Liver (tissue), 9 donors: ENCODE measurements around the gene DDX52. TPM values are rescaled to one million over a fixed set of nuclear protein-coding genes. Genes with fewer than 3 reads are reported as not detected.

Experiments
- DNase-seq: peaks from one replicate; pipeline ENCODE4 v3.0.0-alpha.2; 2017; ENCODE audit warnings: low spot score
- H3K27ac ChIP-seq, 2 donors: one replicate each; pipeline ENCODE4 v1.7.0; 2013; ENCODE audit warnings: inconsistent platforms in 2 of 2, low read length in 2 of 2, control low read depth in 1 of 2, low read depth in 1 of 2, mild to moderate bottlenecking in 1 of 2
- H3K27me3 ChIP-seq, 4 donors: one replicate each; pipeline versions ENCODE4 v1.6.1 to v1.7.0; 2013; ENCODE audit warnings: low read length in 3 of 4, inconsistent platforms in 1 of 4, mild to moderate bottlenecking in 1 of 4, moderate library complexity in 1 of 4; ENCODE audit not compliant: control insufficient read depth in 4 of 4, insufficient read depth in 4 of 4
- H3K36me3 ChIP-seq, 4 donors: one replicate each; pipeline versions ENCODE4 v1.6.1 to v1.7.0; 2013; ENCODE audit warnings: low read length in 3 of 4, mild to moderate bottlenecking in 3 of 4, low read depth in 1 of 4, moderate library complexity in 1 of 4; ENCODE audit not compliant: control insufficient read depth in 4 of 4, insufficient read depth in 3 of 4
- H3K4me1 ChIP-seq, 4 donors: one replicate each; pipeline versions ENCODE4 v1.6.1 to v1.7.0; 2013; ENCODE audit warnings: low read length in 3 of 4, mild to moderate bottlenecking in 3 of 4, moderate library complexity in 1 of 4; ENCODE audit not compliant: control insufficient read depth in 4 of 4, insufficient read depth in 4 of 4
- H3K4me3 ChIP-seq, 3 donors: one replicate each; pipeline versions ENCODE4 v1.6.1 to v1.7.0; 2013; ENCODE audit warnings: low read length in 3 of 3, control low read depth in 1 of 3, low read depth in 1 of 3, mild to moderate bottlenecking in 1 of 3
- H3K9ac ChIP-seq, 2 donors: one replicate each; pipeline ENCODE4 v1.7.0; 2013; ENCODE audit warnings: low read length in 2 of 2, mild to moderate bottlenecking in 2 of 2, moderate library complexity in 2 of 2, control low read depth in 1 of 2, low read depth in 1 of 2
- H3K9me3 ChIP-seq, 4 donors: one replicate each; pipeline versions ENCODE4 v1.6.1 to v1.7.0; 2013; ENCODE audit warnings: low read length in 3 of 4; ENCODE audit not compliant: control insufficient read depth in 4 of 4
- EGR1 ChIP-seq, 2 donors: IDR thresholded peaks; 2 replicates each; pipeline ENCODE4 v1.6.1; 2016 to 2018; ENCODE audit warnings: antibody characterized with exemption in 2 of 2, low read depth in 2 of 2
- FOXA1 ChIP-seq: IDR thresholded peaks from 2 replicates; pipeline ENCODE4 v1.6.1; 2016; ENCODE audit warnings: antibody characterized with exemption
- FOXA2 ChIP-seq: IDR thresholded peaks from 2 replicates; pipeline ENCODE4 v1.6.1; 2016; ENCODE audit warnings: antibody characterized with exemption
- GABPA ChIP-seq, 2 donors: IDR thresholded peaks in 1 of 2; conservative IDR thresholded peaks in 1 of 2; 2 replicates each; pipeline ENCODE4 v1.6.1; 2016; ENCODE audit warnings: antibody characterized with exemption in 2 of 2, mild to moderate bottlenecking in 1 of 2, moderate library complexity in 1 of 2
- HNF4A ChIP-seq, 2 donors: conservative IDR thresholded peaks; 2 replicates each; pipeline ENCODE4 v1.6.1; 2016; ENCODE audit warnings: antibody characterized with exemption in 2 of 2, mild to moderate bottlenecking in 2 of 2
- HNF4G ChIP-seq: IDR thresholded peaks from 2 replicates; pipeline ENCODE4 v1.6.1; 2016; ENCODE audit warnings: antibody characterized with exemption
- JUND ChIP-seq, 2 donors: IDR thresholded peaks; 2 replicates each; pipeline ENCODE4 v1.6.1; 2016; ENCODE audit warnings: antibody characterized with exemption in 2 of 2
- NR2F2 ChIP-seq: IDR thresholded peaks from 2 replicates; pipeline ENCODE4 v1.6.1; 2016; ENCODE audit warnings: antibody characterized with exemption
- RAD21 ChIP-seq, 2 donors: IDR thresholded peaks; 2 replicates each; pipeline ENCODE4 v1.6.1; 2016; ENCODE audit warnings: antibody characterized with exemption in 2 of 2, mild to moderate bottlenecking in 2 of 2
- REST ChIP-seq: IDR thresholded peaks from 2 replicates; pipeline ENCODE4 v1.6.1; 2016; ENCODE audit warnings: antibody characterized with exemption, mild to moderate bottlenecking
- RXRA ChIP-seq, 2 donors: IDR thresholded peaks; 2 replicates each; pipeline ENCODE4 v1.6.1; 2017 to 2018; ENCODE audit warnings: antibody characterized with exemption in 2 of 2, mild to moderate bottlenecking in 1 of 2
- SP1 ChIP-seq: IDR thresholded peaks from 2 replicates; pipeline ENCODE4 v1.6.1; 2018; ENCODE audit warnings: antibody characterized with exemption, mild to moderate bottlenecking
- TAF1 ChIP-seq: conservative IDR thresholded peaks from 2 replicates; pipeline ENCODE4 v1.6.1; 2016; ENCODE audit warnings: antibody characterized with exemption, mild to moderate bottlenecking
- YY1 ChIP-seq: IDR thresholded peaks from 2 replicates; pipeline ENCODE4 v1.6.1; 2016; ENCODE audit warnings: antibody characterized with exemption, mild to moderate bottlenecking
- WGBS: extraction: QIAGEN DNeasy Blood & Tissue Kit; methylation state at CpG from one replicate; pipeline ENCODE4 v1.1.7; 2013; 5-methylcytosine and 5-hydroxymethylcytosine counted together
- polyA plus RNA-seq, 2 donors: library from polyadenylated mRNA; stranded (reverse) in 1 of 2; unstranded in 1 of 2; fragments of 200-250 nt in 1 of 2; fragments of >200 nt in 1 of 2; fragmentation: Nextera tagmentation in 1 of 2; extraction: Ambion mirVana in 1 of 2; gene quantifications; one replicate each; pipeline versions ENCODE4 v1.2.1 to v1.2.3, GENCODE V29; 2013 to 2015
- total RNA-seq, 2 donors: library from RNA; depleted of rRNA; stranded (reverse); fragments of >200 nt; gene quantifications; one replicate each; pipeline ENCODE4 v1.2.3, GENCODE V29; 2014
- TF ChIP-seq, protein P1 (sequence below): fragments of 150-350 bp; IDR thresholded peaks from 2 replicates; pipeline ENCODE4 v1.5.1; 2017; ENCODE audit warnings: improper control_type of control experiment, low read depth, low read length; ENCODE audit not compliant: missing input control
- TF ChIP-seq, protein P2 (sequence below): IDR thresholded peaks from 2 replicates; pipeline ENCODE4 v1.6.1; 2016; ENCODE audit warnings: antibody characterized with exemption
- TF ChIP-seq, protein P3 (sequence below): IDR thresholded peaks from 2 replicates; pipeline ENCODE4 v1.6.1; 2016; ENCODE audit warnings: antibody characterized with exemption
- donor health status: healthy.
- donor health status: healthy.
- donor health status: healthy.
- donor health status: healthy.
- donor health status: healthy.

Gene DDX52
- total and polyA plus RNA-seq, 4 donors: 4.6 to 14.1 (median 11.6) TPM

GRCh38 chr17:37667039-37667438, 23.8 kb upstream of the DDX52 start:
- DNase-seq: no peak
- no peak overlapping the region for H3K27ac ChIP-seq
- H3K9me3 ChIP-seq: no peaks in the 10 kb centered on the region
- no peak for TF ChIP-seq HNF4G
- WGBS: 85% methylated on average over 1 of the region's 1 CpG
- peaks cover 0 to 2% (median 0%) of the 10 kb centered on the region in 4 donors for H3K4me1 ChIP-seq
- no peaks in the 10 kb centered on the region for H3K27me3 ChIP-seq
- no peak overlapping the region for H3K4me3 ChIP-seq
- no peak overlapping the region for H3K9ac ChIP-seq
- H3K36me3 ChIP-seq: no peaks in the 10 kb centered on the region

DNA sequence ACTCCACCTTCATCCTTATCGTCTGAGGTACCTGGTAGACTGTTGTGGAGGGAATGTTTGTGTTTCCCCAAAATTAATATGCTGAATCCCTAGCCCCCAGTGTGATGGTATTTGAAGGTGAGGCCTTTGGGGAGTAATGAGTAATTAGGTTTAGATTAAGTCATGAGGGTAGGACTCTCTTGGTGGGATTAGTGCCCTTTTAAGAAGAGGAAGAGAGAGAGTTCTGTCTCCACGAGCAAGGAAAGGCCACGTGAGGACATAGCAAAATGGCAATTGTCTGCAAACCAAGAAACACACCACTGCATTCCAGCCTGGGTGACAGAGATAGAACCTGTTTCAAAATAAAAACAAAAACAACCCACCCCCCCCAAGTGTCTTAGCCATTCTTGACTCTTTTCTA, 21.0 kb upstream of the DDX52 start:
- no peak overlapping the region for H3K9ac ChIP-seq
- peaks cover 0 to 2% (median 0%) of the 10 kb centered on the region in 4 donors for H3K4me1 ChIP-seq
- 92% methylated on average over 3 of the region's 3 CpGs for WGBS
- H3K36me3 ChIP-seq: no peaks in the 10 kb centered on the region
- no peaks in the 10 kb centered on the region for H3K9me3 ChIP-seq
- TF ChIP-seq GABPA (IDR thresholded peaks at IDR 0.05 in 1 of 2, conservative IDR thresholded peaks at IDR 0.05 in 1 of 2) (no peak), YY1 (no peak), EGR1 (IDR thresholded peaks at IDR 0.05; ENCODE audit: low read depth in 2 of 2) (no peak), FOXA1 (no peak), RXRA (IDR thresholded peaks at IDR 0.05) (no peak), REST (no peak), FOXA2 (no peak), TAF1 (no peak), NR2F2 (no peak), HNF4G (no peak), RAD21 (IDR thresholded peaks at IDR 0.05) (no peak), HNF4A (conservative IDR thresholded peaks at IDR 0.05) (no peak), JUND (IDR thresholded peaks at IDR 0.05) (no peak), SP1 (no peak)
- TF ChIP-seq, protein P1, sequence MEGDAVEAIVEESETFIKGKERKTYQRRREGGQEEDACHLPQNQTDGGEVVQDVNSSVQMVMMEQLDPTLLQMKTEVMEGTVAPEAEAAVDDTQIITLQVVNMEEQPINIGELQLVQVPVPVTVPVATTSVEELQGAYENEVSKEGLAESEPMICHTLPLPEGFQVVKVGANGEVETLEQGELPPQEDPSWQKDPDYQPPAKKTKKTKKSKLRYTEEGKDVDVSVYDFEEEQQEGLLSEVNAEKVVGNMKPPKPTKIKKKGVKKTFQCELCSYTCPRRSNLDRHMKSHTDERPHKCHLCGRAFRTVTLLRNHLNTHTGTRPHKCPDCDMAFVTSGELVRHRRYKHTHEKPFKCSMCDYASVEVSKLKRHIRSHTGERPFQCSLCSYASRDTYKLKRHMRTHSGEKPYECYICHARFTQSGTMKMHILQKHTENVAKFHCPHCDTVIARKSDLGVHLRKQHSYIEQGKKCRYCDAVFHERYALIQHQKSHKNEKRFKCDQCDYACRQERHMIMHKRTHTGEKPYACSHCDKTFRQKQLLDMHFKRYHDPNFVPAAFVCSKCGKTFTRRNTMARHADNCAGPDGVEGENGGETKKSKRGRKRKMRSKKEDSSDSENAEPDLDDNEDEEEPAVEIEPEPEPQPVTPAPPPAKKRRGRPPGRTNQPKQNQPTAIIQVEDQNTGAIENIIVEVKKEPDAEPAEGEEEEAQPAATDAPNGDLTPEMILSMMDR: no peak
- TF ChIP-seq, protein P2, sequence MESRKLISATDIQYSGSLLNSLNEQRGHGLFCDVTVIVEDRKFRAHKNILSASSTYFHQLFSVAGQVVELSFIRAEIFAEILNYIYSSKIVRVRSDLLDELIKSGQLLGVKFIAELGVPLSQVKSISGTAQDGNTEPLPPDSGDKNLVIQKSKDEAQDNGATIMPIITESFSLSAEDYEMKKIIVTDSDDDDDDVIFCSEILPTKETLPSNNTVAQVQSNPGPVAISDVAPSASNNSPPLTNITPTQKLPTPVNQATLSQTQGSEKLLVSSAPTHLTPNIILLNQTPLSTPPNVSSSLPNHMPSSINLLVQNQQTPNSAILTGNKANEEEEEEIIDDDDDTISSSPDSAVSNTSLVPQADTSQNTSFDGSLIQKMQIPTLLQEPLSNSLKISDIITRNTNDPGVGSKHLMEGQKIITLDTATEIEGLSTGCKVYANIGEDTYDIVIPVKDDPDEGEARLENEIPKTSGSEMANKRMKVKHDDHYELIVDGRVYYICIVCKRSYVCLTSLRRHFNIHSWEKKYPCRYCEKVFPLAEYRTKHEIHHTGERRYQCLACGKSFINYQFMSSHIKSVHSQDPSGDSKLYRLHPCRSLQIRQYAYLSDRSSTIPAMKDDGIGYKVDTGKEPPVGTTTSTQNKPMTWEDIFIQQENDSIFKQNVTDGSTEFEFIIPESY: no peak
- TF ChIP-seq, protein P3, sequence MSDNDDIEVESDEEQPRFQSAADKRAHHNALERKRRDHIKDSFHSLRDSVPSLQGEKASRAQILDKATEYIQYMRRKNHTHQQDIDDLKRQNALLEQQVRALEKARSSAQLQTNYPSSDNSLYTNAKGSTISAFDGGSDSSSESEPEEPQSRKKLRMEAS: no peak
- no peak overlapping the region for H3K4me3 ChIP-seq
- H3K27ac ChIP-seq: no peak overlapping the region
- H3K27me3 ChIP-seq: no peaks in the 10 kb centered on the region
- no peak for DNase-seq
